Endothelial cell (in vitro differentiated cells): Measurements from ENCODE around the gene CDKN1B. TPM values are rescaled to one million over a fixed set of nuclear protein-coding genes. Genes with fewer than 3 reads are reported as not detected.

Source experiments
- DNase-seq: peaks from one replicate; pipeline ENCODE4 v3.0.0; 2021; ENCODE audit warnings: low spot score
- H3K27ac Mint-ChIP-seq: one replicate; pipeline ENCODE4 v1.8.0; 2021; ENCODE audit warnings: mixed read lengths, inconsistent platforms; ENCODE audit not compliant: unreplicated experiment
- H3K27me3 Mint-ChIP-seq: one replicate; pipeline ENCODE4 v1.8.0; 2021; ENCODE audit warnings: mild to moderate bottlenecking, moderate library complexity, mixed read lengths, inconsistent platforms; ENCODE audit not compliant: unreplicated experiment
- H3K36me3 Mint-ChIP-seq: one replicate; pipeline ENCODE4 v1.8.0; 2021; ENCODE audit warnings: mild to moderate bottlenecking, low read depth, mixed read lengths, inconsistent platforms; ENCODE audit not compliant: unreplicated experiment
- H3K4me1 Mint-ChIP-seq: one replicate; pipeline ENCODE4 v1.8.0; 2021; ENCODE audit warnings: mild to moderate bottlenecking, mixed read lengths, inconsistent platforms; ENCODE audit not compliant: unreplicated experiment
- H3K4me3 Mint-ChIP-seq: one replicate; pipeline ENCODE4 v1.8.0; 2021; ENCODE audit warnings: mild to moderate bottlenecking, mixed read lengths, inconsistent platforms; ENCODE audit not compliant: unreplicated experiment
- H3K9me3 Mint-ChIP-seq: one replicate; pipeline ENCODE4 v1.8.0; 2021; ENCODE audit warnings: mixed read lengths, inconsistent platforms; ENCODE audit not compliant: unreplicated experiment
- CTCF ChIP-seq: fragments of 200-600 bp; sonication (generic); IDR thresholded peaks from one replicate; pipeline ENCODE4 v1.5.0; 2021; ENCODE audit warnings: antibody characterized with exemption; ENCODE audit not compliant: unreplicated experiment
- microRNA-seq: library from miRNA; unstranded; fragments of <30 nt; microRNA quantifications from one replicate; pipeline ENCODE4, GENCODE V29; 2020; ENCODE audit not compliant: unreplicated experiment
- total RNA-seq: library from RNA; stranded (reverse); fragmentation: NEBNext Ultra II Directional; extraction: Animal tissue kit (Norgen Biotek cat#: 25700); gene quantifications from one replicate; pipeline ENCODE4 v1.2.1, GENCODE V29; 2021; ENCODE audit not compliant: unreplicated experiment

Gene CDKN1B
- total RNA-seq, 1 donor from 2014 or later, result 34.6 TPM

DNA sequence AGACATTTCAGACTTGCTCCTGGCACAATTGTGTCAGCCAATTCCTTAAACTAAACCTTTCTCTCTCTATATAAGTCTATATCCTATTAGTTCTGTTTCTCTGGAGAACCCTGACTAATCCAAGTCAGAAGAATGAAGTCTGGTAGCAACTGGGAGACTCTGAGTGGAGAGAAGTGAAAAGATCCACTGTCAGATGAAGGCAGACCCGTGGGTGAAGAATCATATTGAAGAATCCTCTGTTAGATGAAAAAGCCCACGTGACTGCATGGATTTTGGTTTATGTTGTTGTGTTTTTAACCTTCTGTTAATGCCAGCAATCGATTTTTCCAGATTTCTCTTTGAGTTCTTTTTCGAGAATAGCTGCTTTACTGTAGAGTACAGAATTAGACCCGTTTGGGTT, 38.8 kb downstream of the CDKN1B start:
- Mint-ChIP-seq H3K4me3 (no peak overlapping the region), H3K27ac (no peak overlapping the region), H3K9me3 (no peaks in the 10 kb centered on the region), H3K4me1 (peaks cover 7% of the 10 kb centered on the region), H3K27me3 (no peaks in the 10 kb centered on the region), H3K36me3 (no peaks in the 10 kb centered on the region)
- no peak for DNase-seq
- no peak for TF ChIP-seq CTCF

GRCh38 chr12:12757121-12757520, 40.0 kb downstream of the CDKN1B start:
- H3K27ac Mint-ChIP-seq, result no peak overlapping the region
- DNase-seq, result no peak
- H3K27me3 Mint-ChIP-seq, result no peaks in the 10 kb centered on the region
- H3K4me3 Mint-ChIP-seq, result no peak overlapping the region
- TF ChIP-seq CTCF, result no peak
- H3K9me3 Mint-ChIP-seq, result no peaks in the 10 kb centered on the region
- peaks cover 7% of the 10 kb centered on the region for H3K4me1 Mint-ChIP-seq
- H3K36me3 Mint-ChIP-seq, result no peaks in the 10 kb centered on the region

- DNase-seq, result no peak
- H3K9me3 Mint-ChIP-seq, result no peaks in the 10 kb centered on the region
- peaks cover 7% of the 10 kb centered on the region for H3K4me1 Mint-ChIP-seq
- TF ChIP-seq CTCF, result no peak
- H3K36me3 Mint-ChIP-seq, result no peaks in the 10 kb centered on the region
- H3K27ac Mint-ChIP-seq, result no peak overlapping the region
- no peak overlapping the region for H3K4me3 Mint-ChIP-seq
- no peaks in the 10 kb centered on the region for H3K27me3 Mint-ChIP-seq
Measured at GRCh38 chr12:12759234-12759915, 42.2 kb downstream of the CDKN1B start.

DNA sequence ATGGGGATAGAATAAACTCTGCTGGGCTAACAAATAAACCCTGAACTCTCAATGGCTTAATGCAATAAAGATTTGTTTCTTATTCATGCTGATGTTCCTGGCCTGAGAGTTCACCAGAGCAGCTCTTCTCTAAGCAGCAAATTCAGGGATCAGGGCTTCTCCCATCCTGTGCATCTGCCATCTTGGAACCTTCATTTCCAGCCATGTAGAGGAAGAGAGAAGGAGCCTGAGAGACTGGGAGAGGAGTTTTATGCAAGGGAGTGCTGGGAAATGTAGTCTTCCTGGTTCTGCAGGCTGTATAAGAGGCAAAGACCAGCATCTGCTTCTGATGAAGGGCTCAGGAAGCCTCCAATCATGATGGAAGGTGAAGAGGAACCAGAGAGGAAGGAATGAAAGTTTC, 47.7 kb downstream of the CDKN1B start:
- no peaks in the 10 kb centered on the region for H3K4me1 Mint-ChIP-seq
- H3K27me3 Mint-ChIP-seq, result no peaks in the 10 kb centered on the region
- H3K9me3 Mint-ChIP-seq, result no peaks in the 10 kb centered on the region
- H3K4me3 Mint-ChIP-seq, result no peak overlapping the region
- no peak for TF ChIP-seq CTCF
- no peak overlapping the region for H3K27ac Mint-ChIP-seq
- no peak for DNase-seq
- no peaks in the 10 kb centered on the region for H3K36me3 Mint-ChIP-seq

GRCh38 chr12:12770262-12770661, 53.1 kb downstream of the CDKN1B start:
- Mint-ChIP-seq H3K27ac (no peak overlapping the region), H3K4me3 (no peak overlapping the region), H3K27me3 (no peaks in the 10 kb centered on the region), H3K4me1 (no peaks in the 10 kb centered on the region), H3K36me3 (no peaks in the 10 kb centered on the region), H3K9me3 (no peaks in the 10 kb centered on the region)
- no peak for TF ChIP-seq CTCF
- DNase-seq, result no peak

Small RNAs within 50 kb of the gene (microRNA-seq; reads per million reads assigned to microRNA genes)
- gene MIR613, result not detected

Other genes starting within 250 kb of the CDKN1B start
- 12.9 TPM for gene DUSP16, start 154.5 kb upstream of the CDKN1B start, total RNA-seq
- 26.9 TPM for gene CREBL2, start 105.5 kb upstream of the CDKN1B start, total RNA-seq
- 4.0 TPM for gene GPR19, start 21.2 kb upstream of the CDKN1B start, total RNA-seq
- 5.2 TPM for gene APOLD1, start 68.3 kb downstream of the CDKN1B start, total RNA-seq
- gene DDX47, start 96.0 kb downstream of the CDKN1B start, total RNA-seq, result 45.1 TPM
- 3.4 TPM for gene GPRC5A, start 174.2 kb downstream of the CDKN1B start, total RNA-seq
- not detected for gene GPRC5D, start 234.8 kb downstream of the CDKN1B start, total RNA-seq